Adipocyte (in vitro differentiated cells): ENCODE data around the gene WBP1.

Experiments used
- DNase-seq: peaks from one replicate; pipeline ENCODE4 v3.0.0-alpha.2; 2015; ENCODE audit warnings: low read depth
- H3K27me3 ChIP-seq: replicated peaks from 2 replicates; pipeline ENCODE4 v1.7.0; 2013; ENCODE audit warnings: mild to moderate bottlenecking, low read length, moderate library complexity; ENCODE audit not compliant: control insufficient read depth, insufficient read depth
- H3K36me3 ChIP-seq: 2 replicates; pipeline ENCODE4 v1.7.0; 2013; ENCODE audit warnings: low read length, mild to moderate bottlenecking, moderate library complexity; ENCODE audit not compliant: control insufficient read depth, insufficient read depth, severe bottlenecking
- H3K4me1 ChIP-seq: 2 replicates; pipeline ENCODE4 v1.7.0; 2013; ENCODE audit warnings: mild to moderate bottlenecking, low read length, moderate library complexity; ENCODE audit not compliant: control insufficient read depth, insufficient read depth
- H3K4me3 ChIP-seq: 2 replicates; pipeline ENCODE4 v1.7.0; 2013; ENCODE audit warnings: mild to moderate bottlenecking, low read length, moderate library complexity
- H3K9ac ChIP-seq: 2 replicates; pipeline ENCODE4 v1.7.0; 2013; ENCODE audit warnings: mild to moderate bottlenecking, low read length, moderate library complexity
- H3K9me3 ChIP-seq: 2 replicates; pipeline ENCODE4 v1.7.0; 2013; ENCODE audit warnings: mild to moderate bottlenecking, low read length, moderate library complexity; ENCODE audit not compliant: control insufficient read depth

The WBP1 gene

GRCh38 chr2:74429487-74430451, 28.5 kb upstream of the WBP1 start:
- H3K36me3 ChIP-seq, result peaks cover 36% of the 10 kb centered on the region
- no peak for DNase-seq
- H3K9ac ChIP-seq, result no peak overlapping the region
- no peaks in the 10 kb centered on the region for H3K9me3 ChIP-seq
- H3K4me1 ChIP-seq, result no peaks in the 10 kb centered on the region
- H3K27me3 ChIP-seq, result no peaks in the 10 kb centered on the region
- no peak overlapping the region for H3K4me3 ChIP-seq

- Histone ChIP-seq H3K4me3 (no peak overlapping the region), H3K9me3 (no peaks in the 10 kb centered on the region), H3K36me3 (peaks cover 36% of the 10 kb centered on the region), H3K9ac (no peak overlapping the region), H3K4me1 (no peaks in the 10 kb centered on the region), H3K27me3 (no peaks in the 10 kb centered on the region)
- DNase-seq, result no peak
Measured at GRCh38 chr2:74430502-74430901, 27.7 kb upstream of the WBP1 start.

- H3K36me3 ChIP-seq, result peaks cover 8% of the 10 kb centered on the region
- H3K9ac ChIP-seq, result no peak overlapping the region
- H3K4me3 ChIP-seq, result no peak overlapping the region
- no peak for DNase-seq
- no peaks in the 10 kb centered on the region for H3K27me3 ChIP-seq
- H3K9me3 ChIP-seq, result no peaks in the 10 kb centered on the region
- peaks cover 16% of the 10 kb centered on the region for H3K4me1 ChIP-seq
Measured at GRCh38 chr2:74436111-74436805, 22.0 kb upstream of the WBP1 start.

- peaks cover 2% of the 10 kb centered on the region for H3K36me3 ChIP-seq
- no peak for DNase-seq
- H3K27me3 ChIP-seq, result no peaks in the 10 kb centered on the region
- no peak overlapping the region for H3K9ac ChIP-seq
- peaks cover 16% of the 10 kb centered on the region for H3K4me1 ChIP-seq
- H3K9me3 ChIP-seq, result no peaks in the 10 kb centered on the region
- no peak overlapping the region for H3K4me3 ChIP-seq
Measured at GRCh38 chr2:74436848-74437695, 21.2 kb upstream of the WBP1 start.

GRCh38 chr2:74438248-74438647, 20.0 kb upstream of the WBP1 start:
- H3K9me3 ChIP-seq, result no peaks in the 10 kb centered on the region
- H3K27me3 ChIP-seq, result no peaks in the 10 kb centered on the region
- no peak for DNase-seq
- H3K4me3 ChIP-seq, result no peak overlapping the region
- H3K36me3 ChIP-seq, result no peaks in the 10 kb centered on the region
- no peak overlapping the region for H3K9ac ChIP-seq
- H3K4me1 ChIP-seq, result peaks cover 16% of the 10 kb centered on the region

- H3K4me1 ChIP-seq, result peaks cover 22% of the 10 kb centered on the region
- H3K36me3 ChIP-seq, result no peaks in the 10 kb centered on the region
- H3K9ac ChIP-seq, result peak overlapping the region; percentile 86
- no peak for DNase-seq
- H3K9me3 ChIP-seq, result no peaks in the 10 kb centered on the region
- no peaks in the 10 kb centered on the region for H3K27me3 ChIP-seq
- peak overlapping the region; percentile 82 for H3K4me3 ChIP-seq
Measured at GRCh38 chr2:74439373-74439772, 18.9 kb upstream of the WBP1 start.

- Histone ChIP-seq H3K4me1 (peaks cover 22% of the 10 kb centered on the region), H3K9ac (peak overlapping the region; percentile 86), H3K36me3 (no peaks in the 10 kb centered on the region), H3K27me3 (no peaks in the 10 kb centered on the region), H3K9me3 (no peaks in the 10 kb centered on the region), H3K4me3 (peak overlapping the region; percentile 82)
- peak; percentile 81 for DNase-seq
Measured at GRCh38 chr2:74439803-74440377, 18.3 kb upstream of the WBP1 start.

- Histone ChIP-seq H3K27me3 (no peaks in the 10 kb centered on the region), H3K9me3 (no peaks in the 10 kb centered on the region)
- DNase-seq, result peak; percentile 96
Measured at GRCh38 chr2:74440378-74441169, 17.7 kb upstream of the WBP1 start.

GRCh38 chr2:74441170-74441689, 17.0 kb upstream of the WBP1 start:
- no peaks in the 10 kb centered on the region for H3K36me3 ChIP-seq
- H3K27me3 ChIP-seq, result no peaks in the 10 kb centered on the region
- H3K4me1 ChIP-seq, result peaks cover 22% of the 10 kb centered on the region
- peak overlapping the region; percentile 82 for H3K4me3 ChIP-seq
- peak overlapping the region; percentile 86 for H3K9ac ChIP-seq
- no peaks in the 10 kb centered on the region for H3K9me3 ChIP-seq
- no peak for DNase-seq

More at GRCh38 chr2:74440378-74441169, 17.7 kb upstream of the WBP1 start:
- H3K36me3 ChIP-seq, result no peaks in the 10 kb centered on the region
- H3K4me1 ChIP-seq, result peaks cover 22% of the 10 kb centered on the region
- H3K4me3 ChIP-seq, result peak overlapping the region; percentile 82
- H3K9ac ChIP-seq, result peak overlapping the region; percentile 86
